Measurements from ENCODE around the gene LRP8.

- TF ChIP-seq TAF1 (IDR thresholded peaks at IDR 0.05; ENCODE audit: borderline replicate concordance, insufficient read depth, low read length) (no peak), POLR2AphosphoS5 (IDR thresholded peaks at IDR 0.05; ENCODE audit: low read depth, low read length) (no peak), REST (IDR thresholded peaks at IDR 0.05; ENCODE audit: insufficient read depth in 1 of 2, low read depth in 2 of 2, low read length in 2 of 2) (no peak), SIN3A (IDR thresholded peaks at IDR 0.05; ENCODE audit: borderline replicate concordance, insufficient read depth, low read length) (no peak)
Observed at GRCh38 chr1:53348486-53349368, 20.9 kb upstream of the LRP8 start.
